RWPE1 (cell line): ENCODE data around the gene CPM.

Source experiments
- CTCF ChIA-PET: fragments of 350-600 bp; sonication (Branson Sonifier 250); formaldehyde crosslinking; extraction: SDS; loops from one replicate; lab custom pipeline; 2021; lab: Yijun Ruan, JAX
- POLR2A ChIA-PET: fragments of 400-600 bp; formaldehyde crosslinking; extraction: SDS; loops from one replicate; lab custom pipeline; 2020; ENCODE audit warnings: antibody characterized with exemption; ENCODE audit not compliant: low non-redundant PET; lab: Yijun Ruan, JAX
- DNase-seq: peaks from one replicate; pipeline ENCODE4 v3.0.0; 2012; ENCODE audit warnings: low spot score
- H3K27ac ChIP-seq: fragments of 450-650 bp; 2 replicates; pipeline ENCODE4 v1.5.1; 2017
- TF ChIP-seq, protein P1 (sequence below): fragments of 450-650 bp; conservative IDR thresholded peaks from 2 replicates; pipeline ENCODE4 v1.5.1; 2017; ENCODE audit warnings: low read depth, mild to moderate bottlenecking

Gene CPM

DNA sequence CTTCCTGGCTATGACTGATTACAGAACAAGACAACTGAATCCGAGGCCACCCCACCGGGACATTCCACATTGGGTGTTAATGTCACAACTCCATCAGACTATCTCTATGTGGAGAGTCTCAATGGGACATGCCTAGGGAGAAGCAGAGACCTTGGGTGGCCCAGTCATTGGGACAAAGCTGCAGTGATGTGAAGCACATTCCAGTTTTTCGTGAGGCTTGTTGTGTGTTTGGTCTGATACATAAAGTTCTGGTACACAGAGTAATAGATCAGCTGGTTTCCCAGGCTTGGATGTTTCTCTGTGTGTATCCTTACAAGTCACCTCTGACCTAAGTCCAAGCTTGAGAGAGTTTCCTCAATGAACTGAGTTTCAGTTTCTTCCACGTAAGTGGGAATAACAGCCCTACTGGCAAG lies 42.3 kb downstream of the CPM start:
- ChIA-PET POLR2A (interaction anchor here (0.6 kb wide), 1 partner anchor 50 kb away, joined by 5 read pairs; no protein-coding TSS in a partner anchor), CTCF (interaction anchor here (1.0 kb wide), 1 partner anchor 13 kb away, joined by 3 read pairs; no protein-coding TSS in a partner anchor)
- H3K27ac ChIP-seq = no peak overlapping the region
- TF ChIP-seq, protein P1, sequence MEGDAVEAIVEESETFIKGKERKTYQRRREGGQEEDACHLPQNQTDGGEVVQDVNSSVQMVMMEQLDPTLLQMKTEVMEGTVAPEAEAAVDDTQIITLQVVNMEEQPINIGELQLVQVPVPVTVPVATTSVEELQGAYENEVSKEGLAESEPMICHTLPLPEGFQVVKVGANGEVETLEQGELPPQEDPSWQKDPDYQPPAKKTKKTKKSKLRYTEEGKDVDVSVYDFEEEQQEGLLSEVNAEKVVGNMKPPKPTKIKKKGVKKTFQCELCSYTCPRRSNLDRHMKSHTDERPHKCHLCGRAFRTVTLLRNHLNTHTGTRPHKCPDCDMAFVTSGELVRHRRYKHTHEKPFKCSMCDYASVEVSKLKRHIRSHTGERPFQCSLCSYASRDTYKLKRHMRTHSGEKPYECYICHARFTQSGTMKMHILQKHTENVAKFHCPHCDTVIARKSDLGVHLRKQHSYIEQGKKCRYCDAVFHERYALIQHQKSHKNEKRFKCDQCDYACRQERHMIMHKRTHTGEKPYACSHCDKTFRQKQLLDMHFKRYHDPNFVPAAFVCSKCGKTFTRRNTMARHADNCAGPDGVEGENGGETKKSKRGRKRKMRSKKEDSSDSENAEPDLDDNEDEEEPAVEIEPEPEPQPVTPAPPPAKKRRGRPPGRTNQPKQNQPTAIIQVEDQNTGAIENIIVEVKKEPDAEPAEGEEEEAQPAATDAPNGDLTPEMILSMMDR = no peak
- DNase-seq = no peak

GRCh38 chr12:68888243-68888642 lies 44.7 kb downstream of the CPM start:
- POLR2A ChIA-PET = no interaction called here
- TF ChIP-seq, protein P1 = no peak
- no peak overlapping the region for H3K27ac ChIP-seq

DNA sequence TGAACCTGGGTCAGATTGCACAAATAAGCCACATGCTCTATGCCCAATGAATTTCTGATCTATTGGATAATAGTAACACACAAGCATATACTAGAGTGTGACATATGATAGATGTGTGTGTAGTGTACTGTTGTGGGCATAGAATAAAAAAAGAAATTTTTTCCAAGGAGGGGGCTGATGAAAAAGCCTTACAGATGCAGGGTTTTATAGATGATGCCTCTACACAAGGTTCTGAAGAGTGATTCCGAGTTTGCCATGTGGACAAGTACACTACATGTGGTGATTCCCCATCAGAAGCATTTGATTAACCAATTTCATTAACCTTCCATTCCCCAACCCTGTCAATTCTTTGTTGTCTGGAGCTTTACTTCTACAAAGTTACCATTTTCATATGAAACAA lies 45.3 kb downstream of the CPM start:
- no peak for DNase-seq
- H3K27ac ChIP-seq = no peak overlapping the region
- TF ChIP-seq, protein P1 = no peak
- ChIA-PET CTCF (interaction anchor here (0.6 kb wide), 1 partner anchor 1038 kb away, joined by 4 read pairs; no protein-coding TSS in a partner anchor), POLR2A (no interaction called here)

More at GRCh38 chr12:68888243-68888642, 44.7 kb downstream of the CPM start:
- CTCF ChIA-PET = no interaction called here
- no peak for DNase-seq

GRCh38 chr12:68886636-68887572 lies 46.1 kb downstream of the CPM start:
- CTCF ChIA-PET = interaction anchor here (0.6 kb wide), 1 partner anchor 1037 kb away, joined by 4 read pairs; no protein-coding TSS in a partner anchor

GRCh38 chr12:68885381-68885780 lies 47.6 kb downstream of the CPM start:
- H3K27ac ChIP-seq = no peak overlapping the region
- DNase-seq = no peak
- POLR2A ChIA-PET = no interaction called here
- TF ChIP-seq, protein P1 = no peak
- CTCF ChIA-PET = interaction anchor here (0.6 kb wide), 1 partner anchor 125 kb away, joined by 3 read pairs; no protein-coding TSS in a partner anchor

More at GRCh38 chr12:68886636-68887572, 46.1 kb downstream of the CPM start:
- POLR2A ChIA-PET = no interaction called here
- no peak overlapping the region for H3K27ac ChIP-seq
- DNase-seq = no peak
- TF ChIP-seq, protein P1 = no peak

- no peak for DNase-seq
- no peak overlapping the region for H3K27ac ChIP-seq
- POLR2A ChIA-PET = interaction anchor here (0.6 kb wide), 1 partner anchor 74 kb away, joined by 6 read pairs; no protein-coding TSS in a partner anchor
- CTCF ChIA-PET = interaction anchor here (0.6 kb wide), 1 partner anchor 687 kb away, joined by 5 read pairs; no protein-coding TSS in a partner anchor
- TF ChIP-seq, protein P1 = no peak
Measured at GRCh38 chr12:68884251-68884650, 48.7 kb downstream of the CPM start.
